GM23338 (cell line): ENCODE data around the gene ST6GALNAC4. TPM values are rescaled to one million over a fixed set of nuclear protein-coding genes. Genes with fewer than 3 reads are reported as not detected.

Experiments used
- ATAC-seq: fragments of 200-7000 bp; cut with Tn5 transposase; 3 replicates; pipeline ENCODE4 v1.9.1; 2020
- DNase-seq: peaks from one replicate; pipeline ENCODE4 v3.0.0-alpha.2; 2015; ENCODE audit warnings: low spot score
- H2AFZ ChIP-seq: fragments of 200-600 bp; sonication (generic); 2 replicates; pipeline ENCODE4 v1.8.0; 2016; ENCODE audit warnings: antibody characterized with exemption, mild to moderate bottlenecking, moderate library complexity
- H3F3A ChIP-seq: fragments of 200-600 bp; sonication (generic); replicated peaks from 2 replicates; pipeline ENCODE4 v1.8.0; 2017; ENCODE audit warnings: antibody characterized with exemption, mixed run types, low read depth
- H3K27ac ChIP-seq: fragments of 200-600 bp; sonication (generic); 2 replicates; pipeline ENCODE4 v1.6.1; 2016; ENCODE audit warnings: low read depth
- H3K27me3 ChIP-seq: fragments of 200-600 bp; sonication (generic); 2 replicates; pipeline ENCODE4 v1.8.0; 2016; ENCODE audit warnings: mild to moderate bottlenecking, mixed run types, moderate library complexity; ENCODE audit not compliant: insufficient read depth
- H3K36me3 ChIP-seq: fragments of 200-600 bp; sonication (generic); 2 replicates; pipeline ENCODE4 v1.8.0; 2016; ENCODE audit warnings: mild to moderate bottlenecking; ENCODE audit not compliant: insufficient read depth
- H3K4me1 ChIP-seq: fragments of 200-600 bp; sonication (generic); 2 replicates; pipeline ENCODE4 v1.8.0; 2016; ENCODE audit warnings: mild to moderate bottlenecking, moderate library complexity; ENCODE audit not compliant: insufficient read depth
- H3K4me2 ChIP-seq: fragments of 200-600 bp; sonication (generic); 2 replicates; pipeline ENCODE4 v1.7.1; 2017; ENCODE audit warnings: mixed run types
- H3K4me3 ChIP-seq: fragments of 200-600 bp; sonication (generic); 2 replicates; pipeline ENCODE4 v1.6.1; 2016; ENCODE audit warnings: mixed run types
- H3K79me2 ChIP-seq: fragments of 200-600 bp; sonication (generic); replicated peaks from 2 replicates; pipeline ENCODE4 v1.8.0; 2017; ENCODE audit warnings: mild to moderate bottlenecking; ENCODE audit not compliant: insufficient read depth
- H3K9me2 ChIP-seq: fragments of 200-600 bp; sonication (generic); 2 replicates; pipeline ENCODE4 v1.8.0; 2017; ENCODE audit not compliant: insufficient read depth
- H4K20me1 ChIP-seq: fragments of 200-600 bp; sonication (generic); replicated peaks from 2 replicates; pipeline ENCODE4 v1.8.0; 2017; ENCODE audit warnings: mild to moderate bottlenecking; ENCODE audit not compliant: insufficient read depth
- H3K27ac Mint-ChIP-seq: 2 replicates; pipeline ENCODE4 v1.8.0; 2020; ENCODE audit warnings: inconsistent platforms, mild to moderate bottlenecking, moderate library complexity, mixed read lengths
- H3K27me3 Mint-ChIP-seq: 3 replicates; pipeline ENCODE4 v1.8.0; 2022; ENCODE audit warnings: low read depth, mild to moderate bottlenecking, moderate library complexity, mixed read lengths, inconsistent platforms; ENCODE audit not compliant: insufficient read depth, poor library complexity
- H3K36me3 Mint-ChIP-seq: 3 replicates; pipeline ENCODE4 v1.8.0; 2021; ENCODE audit warnings: low read depth, mild to moderate bottlenecking, inconsistent platforms, moderate library complexity, mixed read lengths
- H3K4me1 Mint-ChIP-seq: 3 replicates; pipeline ENCODE4 v1.8.0; 2020; ENCODE audit warnings: mild to moderate bottlenecking, inconsistent platforms, mixed read lengths
- H3K4me3 Mint-ChIP-seq: 3 replicates; pipeline ENCODE4 v1.8.0; 2021; ENCODE audit warnings: moderate library complexity, mild to moderate bottlenecking, inconsistent platforms, mixed read lengths
- H3K9me3 Mint-ChIP-seq: 3 replicates; pipeline ENCODE4 v1.8.0; 2020; ENCODE audit warnings: moderate library complexity, mild to moderate bottlenecking, inconsistent platforms, mixed read lengths
- CREB1 ChIP-seq: fragments of 250-450 bp; sonication (Bioruptor Pico); IDR thresholded peaks from 2 replicates; pipeline ENCODE4 v1.5.0; 2020; ENCODE audit warnings: low read depth, mild to moderate bottlenecking, moderate library complexity
- ETS1 ChIP-seq: IDR thresholded peaks from 2 replicates; pipeline ENCODE4 v1.6.1; 2016; ENCODE audit warnings: antibody characterized with exemption
- EZH2 ChIP-seq: fragments of 200-600 bp; sonication (generic); IDR thresholded peaks from one replicate; pipeline ENCODE4 v1.8.0; 2017; ENCODE audit warnings: antibody characterized with exemption, mild to moderate bottlenecking, low read depth; ENCODE audit not compliant: unreplicated experiment
- EZH2phosphoT487 ChIP-seq: fragments of 200-600 bp; sonication (generic); IDR thresholded peaks from one replicate; pipeline ENCODE4 v1.8.1; 2018; ENCODE audit warnings: antibody characterized with exemption; ENCODE audit not compliant: unreplicated experiment
- JUNB ChIP-seq: IDR thresholded peaks from one replicate; pipeline ENCODE4 v1.6.1; 2016; ENCODE audit warnings: antibody characterized with exemption; ENCODE audit not compliant: unreplicated experiment
- NANOG ChIP-seq: IDR thresholded peaks from 2 replicates; pipeline ENCODE4 v1.6.1; 2016; ENCODE audit warnings: antibody characterized with exemption, borderline replicate concordance
- POLR2AphosphoS5 ChIP-seq: IDR thresholded peaks from 2 replicates; pipeline ENCODE4 v1.6.1; 2016; ENCODE audit warnings: antibody characterized with exemption, low read depth
- REST ChIP-seq: IDR thresholded peaks from one replicate; pipeline ENCODE4 v1.6.1; 2018; ENCODE audit warnings: antibody characterized with exemption; ENCODE audit not compliant: unreplicated experiment
- STAT1 ChIP-seq: IDR thresholded peaks from one replicate; pipeline ENCODE4 v1.6.1; 2016; ENCODE audit warnings: antibody characterized with exemption; ENCODE audit not compliant: unreplicated experiment
- ZNF114 ChIP-seq: fragments of 250-450 bp; sonication (Bioruptor Pico); IDR thresholded peaks from 2 replicates; pipeline ENCODE4 v1.5.0; 2020; ENCODE audit warnings: mild to moderate bottlenecking, moderate library complexity
- ZNF331 ChIP-seq: fragments of 250-450 bp; sonication (Bioruptor Pico); IDR thresholded peaks from 2 replicates; pipeline ENCODE4 v1.5.0; 2020; ENCODE audit warnings: low read depth, mild to moderate bottlenecking, moderate library complexity
- ZNF462 ChIP-seq: fragments of 250-450 bp; sonication (Bioruptor Pico); IDR thresholded peaks from 2 replicates; pipeline ENCODE4 v1.5.0; 2020; ENCODE audit warnings: mild to moderate bottlenecking, moderate library complexity
- polyA plus RNA-seq: library from polyadenylated mRNA; unstranded; fragments of >200 nt; fragmentation: Nextera tagmentation; extraction: Ambion mirVana; gene quantifications from 2 replicates; pipeline ENCODE4 v1.2.1, GENCODE V29; 2016
- total RNA-seq: library from RNA; depleted of rRNA; stranded (reverse); fragments of >200 nt; shearing (Covaris generic); gene quantifications from 2 replicates; pipeline ENCODE4 v1.2.3, GENCODE V29; 2014
- TF ChIP-seq, protein P1 (sequence below), 2 experiments: fragments of 200-600 bp in 1 of 2; sonication (generic) in 1 of 2; conservative IDR thresholded peaks; 2 replicates each; pipeline versions ENCODE4 v1.5.1 to v1.6.1; 2016 to 2017; ENCODE audit warnings: antibody characterized with exemption in 2 of 2, low read depth in 2 of 2, mild to moderate bottlenecking in 2 of 2, moderate library complexity in 1 of 2

ST6GALNAC4 gene
- total and polyA plus RNA-seq, 2 experiments from 2014 or later = 8.1 to 35.3 TPM

GRCh38 chr9:127961155-127961490, 44.3 kb upstream of the ST6GALNAC4 start:
- Histone ChIP-seq H3K36me3 (no peaks in the 10 kb centered on the region), H3K4me2 (no peak overlapping the region), H3F3A (0 out of 2 replicates have a peak, but pooled peaks cover 5% of the 10 kb centered on the region), H2AFZ (no peak overlapping the region), H4K20me1 (peaks cover 22% of the 10 kb centered on the region), H3K9me2 (no peaks in the 10 kb centered on the region), H3K27me3 (no peaks in the 10 kb centered on the region), H3K4me1 (peaks cover 23% of the 10 kb centered on the region), H3K4me3 (no peak overlapping the region), H3K79me2 (peaks cover 99% of the 10 kb centered on the region), H3K27ac (no peak overlapping the region)
- Mint-ChIP-seq H3K36me3 (peaks cover 2% of the 10 kb centered on the region; the same call in 1 of the 3 replicates), H3K9me3 (no peaks in the 10 kb centered on the region), H3K27ac (no peak overlapping the region; the same call in 1 of the 2 replicates), H3K4me3 (peak overlapping the region; percentile 6; the same call in 1 of the 3 replicates), H3K27me3 (peaks cover 17% of the 10 kb centered on the region), H3K4me1 (peaks cover 50% of the 10 kb centered on the region)
- TF ChIP-seq, protein P1, sequence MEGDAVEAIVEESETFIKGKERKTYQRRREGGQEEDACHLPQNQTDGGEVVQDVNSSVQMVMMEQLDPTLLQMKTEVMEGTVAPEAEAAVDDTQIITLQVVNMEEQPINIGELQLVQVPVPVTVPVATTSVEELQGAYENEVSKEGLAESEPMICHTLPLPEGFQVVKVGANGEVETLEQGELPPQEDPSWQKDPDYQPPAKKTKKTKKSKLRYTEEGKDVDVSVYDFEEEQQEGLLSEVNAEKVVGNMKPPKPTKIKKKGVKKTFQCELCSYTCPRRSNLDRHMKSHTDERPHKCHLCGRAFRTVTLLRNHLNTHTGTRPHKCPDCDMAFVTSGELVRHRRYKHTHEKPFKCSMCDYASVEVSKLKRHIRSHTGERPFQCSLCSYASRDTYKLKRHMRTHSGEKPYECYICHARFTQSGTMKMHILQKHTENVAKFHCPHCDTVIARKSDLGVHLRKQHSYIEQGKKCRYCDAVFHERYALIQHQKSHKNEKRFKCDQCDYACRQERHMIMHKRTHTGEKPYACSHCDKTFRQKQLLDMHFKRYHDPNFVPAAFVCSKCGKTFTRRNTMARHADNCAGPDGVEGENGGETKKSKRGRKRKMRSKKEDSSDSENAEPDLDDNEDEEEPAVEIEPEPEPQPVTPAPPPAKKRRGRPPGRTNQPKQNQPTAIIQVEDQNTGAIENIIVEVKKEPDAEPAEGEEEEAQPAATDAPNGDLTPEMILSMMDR (conservative IDR thresholded peaks at IDR 0.05; ENCODE audit: low read depth in 2 of 2) = no peak
- TF ChIP-seq POLR2AphosphoS5 = no peak
- TF ChIP-seq ETS1 = no peak
- TF ChIP-seq ZNF331 (CRISPR knock-in tag) = no peak
- TF ChIP-seq CREB1 = no peak
- no peak for TF ChIP-seq REST
- TF ChIP-seq EZH2 = no peak
- no peak for TF ChIP-seq EZH2phosphoT487
- no peak for TF ChIP-seq JUNB
- no peak for TF ChIP-seq ZNF462 (CRISPR knock-in tag)
- TF ChIP-seq ZNF114 (CRISPR knock-in tag) = no peak
- TF ChIP-seq STAT1 = no peak
- no peak for TF ChIP-seq NANOG
- DNase-seq (no peak), ATAC-seq (no peak)
